Ovary (tissue), 3 donors: ENCODE results near the gene EYS.

Experiments used
- EP300 ChIP-seq: sonication (generic); formaldehyde crosslinking; IDR thresholded peaks from one replicate; pipeline ENCODE4 v1.6.1; 2017; ENCODE audit warnings: antibody characterized with exemption
- POLR2A ChIP-seq: fragments of 450-650 bp; IDR thresholded peaks from one replicate; pipeline ENCODE4 v1.6.1; 2017; ENCODE audit warnings: antibody characterized with exemption, mild to moderate bottlenecking, moderate library complexity
- TF ChIP-seq, protein P1 (sequence below), 3 donors: fragments of 450-650 bp in 2 of 3; fragments of 200-600 bp in 1 of 3; IDR thresholded peaks; one replicate each; pipeline versions ENCODE4 v1.5.1 to v1.8.0; 2016 to 2022; ENCODE audit warnings: antibody characterized with exemption in 3 of 3, mild to moderate bottlenecking in 1 of 3
- donor health status: DM: no; HTN: no; CAD: no.

DNA sequence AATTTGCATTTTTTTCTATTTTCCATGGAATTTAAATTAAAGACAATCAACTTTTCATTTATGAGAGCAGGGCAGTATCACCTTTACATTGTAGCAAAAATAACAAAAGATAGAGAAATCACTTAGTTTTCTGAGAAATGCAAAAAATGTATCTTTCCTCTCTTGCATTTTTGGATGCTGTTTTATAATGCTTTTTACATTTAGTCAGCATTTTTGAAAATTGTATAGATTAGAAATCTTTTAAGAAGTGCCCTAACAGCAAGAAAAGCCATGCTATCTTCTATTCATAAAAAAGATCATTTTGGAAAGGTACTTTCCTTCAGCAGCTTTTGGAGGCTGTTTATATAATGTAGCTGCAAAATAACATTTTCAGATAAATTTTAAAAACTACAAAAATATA is 421.8 kb downstream of the EYS start:
- TF ChIP-seq, protein P1, sequence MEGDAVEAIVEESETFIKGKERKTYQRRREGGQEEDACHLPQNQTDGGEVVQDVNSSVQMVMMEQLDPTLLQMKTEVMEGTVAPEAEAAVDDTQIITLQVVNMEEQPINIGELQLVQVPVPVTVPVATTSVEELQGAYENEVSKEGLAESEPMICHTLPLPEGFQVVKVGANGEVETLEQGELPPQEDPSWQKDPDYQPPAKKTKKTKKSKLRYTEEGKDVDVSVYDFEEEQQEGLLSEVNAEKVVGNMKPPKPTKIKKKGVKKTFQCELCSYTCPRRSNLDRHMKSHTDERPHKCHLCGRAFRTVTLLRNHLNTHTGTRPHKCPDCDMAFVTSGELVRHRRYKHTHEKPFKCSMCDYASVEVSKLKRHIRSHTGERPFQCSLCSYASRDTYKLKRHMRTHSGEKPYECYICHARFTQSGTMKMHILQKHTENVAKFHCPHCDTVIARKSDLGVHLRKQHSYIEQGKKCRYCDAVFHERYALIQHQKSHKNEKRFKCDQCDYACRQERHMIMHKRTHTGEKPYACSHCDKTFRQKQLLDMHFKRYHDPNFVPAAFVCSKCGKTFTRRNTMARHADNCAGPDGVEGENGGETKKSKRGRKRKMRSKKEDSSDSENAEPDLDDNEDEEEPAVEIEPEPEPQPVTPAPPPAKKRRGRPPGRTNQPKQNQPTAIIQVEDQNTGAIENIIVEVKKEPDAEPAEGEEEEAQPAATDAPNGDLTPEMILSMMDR (IDR thresholded peaks at IDR 0.05), result no peak
- no peak for TF ChIP-seq POLR2A
- no peak for TF ChIP-seq EP300
